DOHH2 (cell line): Measurements from ENCODE around the gene AP3S2.

Source experiments
- H3F3A ChIP-seq: fragments of 200-600 bp; sonication (generic), shearing (Covaris generic); 2 replicates; pipeline ENCODE4 v1.6.0; 2016; ENCODE audit warnings: antibody characterized with exemption, mild to moderate bottlenecking; ENCODE audit not compliant: control insufficient read depth, insufficient read depth
- H3K27ac ChIP-seq: fragments of 200-600 bp; sonication (generic); 2 replicates; pipeline ENCODE4 v1.5.1; 2014; ENCODE audit warnings: low read depth, mild to moderate bottlenecking, low read length, moderate library complexity
- H3K27me3 ChIP-seq: fragments of 200-600 bp; sonication (generic); 2 replicates; pipeline ENCODE4 v1.6.1; 2014; ENCODE audit warnings: mild to moderate bottlenecking, low read length, mixed read lengths; ENCODE audit not compliant: control insufficient read depth
- H3K36me3 ChIP-seq: fragments of 200-600 bp; sonication (generic); 2 replicates; pipeline ENCODE4 v1.6.1; 2014; ENCODE audit warnings: mild to moderate bottlenecking, low read length, moderate library complexity, mixed read lengths; ENCODE audit not compliant: control insufficient read depth
- H3K4me1 ChIP-seq: fragments of 200-600 bp; sonication (generic); 2 replicates; pipeline ENCODE4 v1.6.1; 2014; ENCODE audit warnings: mild to moderate bottlenecking, low read length, mixed read lengths; ENCODE audit not compliant: control insufficient read depth
- H3K4me2 ChIP-seq: fragments of 200-600 bp; sonication (generic); 2 replicates; pipeline ENCODE4 v1.6.0; 2014; ENCODE audit warnings: mild to moderate bottlenecking, low read length, moderate library complexity
- H3K4me3 ChIP-seq: fragments of 200-600 bp; sonication (generic); 2 replicates; pipeline ENCODE4 v1.5.1; 2014; ENCODE audit warnings: mild to moderate bottlenecking, low read length, mixed read lengths
- H3K79me2 ChIP-seq: fragments of 200-600 bp; sonication (generic); 2 replicates; pipeline ENCODE4 v1.6.1; 2014; ENCODE audit warnings: mild to moderate bottlenecking, low read length, mixed read lengths; ENCODE audit not compliant: control insufficient read depth
- H3K9me2 ChIP-seq: fragments of 200-600 bp; sonication (generic); replicated peaks from 2 replicates; pipeline ENCODE4 v1.6.1; 2014; ENCODE audit warnings: mild to moderate bottlenecking, low read length, mixed read lengths; ENCODE audit not compliant: control insufficient read depth
- H3K9me3 ChIP-seq: fragments of 200-600 bp; sonication (generic); 2 replicates; pipeline ENCODE4 v1.6.1; 2014; ENCODE audit warnings: antibody characterized with exemption, low read length, mixed read lengths; ENCODE audit not compliant: control insufficient read depth, insufficient read depth
- H4K20me1 ChIP-seq: fragments of 200-600 bp; sonication (generic); 2 replicates; pipeline ENCODE4 v1.6.0; 2014; ENCODE audit warnings: low read depth, mild to moderate bottlenecking, antibody characterized with exemption, low read length, moderate library complexity; ENCODE audit not compliant: control insufficient read depth, insufficient read depth
- EZH2phosphoT487 ChIP-seq: fragments of 200-600 bp; sonication (generic); IDR thresholded peaks from 2 replicates; pipeline ENCODE4 v1.6.1; 2017; ENCODE audit warnings: borderline replicate concordance, mild to moderate bottlenecking, antibody characterized with exemption, low read length, moderate library complexity, mixed read lengths
- TF ChIP-seq, protein P1 (sequence below): fragments of 200-600 bp; sonication (generic); IDR thresholded peaks from one replicate; pipeline ENCODE4 v1.5.1; 2014; ENCODE audit warnings: antibody characterized with exemption, mild to moderate bottlenecking, low read depth, low read length; ENCODE audit not compliant: poor library complexity, severe bottlenecking

AP3S2 gene

GRCh38 chr15:89820666-89821611, 72.9 kb downstream of the AP3S2 start:
- H3K27me3 ChIP-seq: peaks cover 16% of the 10 kb centered on the region
- H3K4me3 ChIP-seq: no peak overlapping the region
- no peaks in the 10 kb centered on the region for H3K4me1 ChIP-seq

GRCh38 chr15:89818287-89818686, 75.5 kb downstream of the AP3S2 start:
- H3K27ac ChIP-seq: no peak overlapping the region
- H3K79me2 ChIP-seq: no peaks in the 10 kb centered on the region
- H3F3A ChIP-seq: no peaks in the 10 kb centered on the region
- TF ChIP-seq EZH2phosphoT487: no peak
- TF ChIP-seq, protein P1, sequence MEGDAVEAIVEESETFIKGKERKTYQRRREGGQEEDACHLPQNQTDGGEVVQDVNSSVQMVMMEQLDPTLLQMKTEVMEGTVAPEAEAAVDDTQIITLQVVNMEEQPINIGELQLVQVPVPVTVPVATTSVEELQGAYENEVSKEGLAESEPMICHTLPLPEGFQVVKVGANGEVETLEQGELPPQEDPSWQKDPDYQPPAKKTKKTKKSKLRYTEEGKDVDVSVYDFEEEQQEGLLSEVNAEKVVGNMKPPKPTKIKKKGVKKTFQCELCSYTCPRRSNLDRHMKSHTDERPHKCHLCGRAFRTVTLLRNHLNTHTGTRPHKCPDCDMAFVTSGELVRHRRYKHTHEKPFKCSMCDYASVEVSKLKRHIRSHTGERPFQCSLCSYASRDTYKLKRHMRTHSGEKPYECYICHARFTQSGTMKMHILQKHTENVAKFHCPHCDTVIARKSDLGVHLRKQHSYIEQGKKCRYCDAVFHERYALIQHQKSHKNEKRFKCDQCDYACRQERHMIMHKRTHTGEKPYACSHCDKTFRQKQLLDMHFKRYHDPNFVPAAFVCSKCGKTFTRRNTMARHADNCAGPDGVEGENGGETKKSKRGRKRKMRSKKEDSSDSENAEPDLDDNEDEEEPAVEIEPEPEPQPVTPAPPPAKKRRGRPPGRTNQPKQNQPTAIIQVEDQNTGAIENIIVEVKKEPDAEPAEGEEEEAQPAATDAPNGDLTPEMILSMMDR: no peak
- no peaks in the 10 kb centered on the region for H3K9me2 ChIP-seq
- no peaks in the 10 kb centered on the region for H4K20me1 ChIP-seq
- no peak overlapping the region for H3K4me2 ChIP-seq
- H3K27me3 ChIP-seq: peaks cover 24% of the 10 kb centered on the region
- H3K4me1 ChIP-seq: no peaks in the 10 kb centered on the region
- H3K4me3 ChIP-seq: no peak overlapping the region
- no peaks in the 10 kb centered on the region for H3K9me3 ChIP-seq
- no peaks in the 10 kb centered on the region for H3K36me3 ChIP-seq

More at GRCh38 chr15:89820666-89821611, 72.9 kb downstream of the AP3S2 start:
- no peaks in the 10 kb centered on the region for H3K36me3 ChIP-seq
- no peaks in the 10 kb centered on the region for H3K79me2 ChIP-seq
- no peaks in the 10 kb centered on the region for H4K20me1 ChIP-seq
- H3K9me2 ChIP-seq: no peaks in the 10 kb centered on the region
- no peak overlapping the region for H3K27ac ChIP-seq
- H3K9me3 ChIP-seq: no peaks in the 10 kb centered on the region
- TF ChIP-seq, protein P1: no peak
- TF ChIP-seq EZH2phosphoT487: no peak
- H3F3A ChIP-seq: no peaks in the 10 kb centered on the region
- no peak overlapping the region for H3K4me2 ChIP-seq

DNA sequence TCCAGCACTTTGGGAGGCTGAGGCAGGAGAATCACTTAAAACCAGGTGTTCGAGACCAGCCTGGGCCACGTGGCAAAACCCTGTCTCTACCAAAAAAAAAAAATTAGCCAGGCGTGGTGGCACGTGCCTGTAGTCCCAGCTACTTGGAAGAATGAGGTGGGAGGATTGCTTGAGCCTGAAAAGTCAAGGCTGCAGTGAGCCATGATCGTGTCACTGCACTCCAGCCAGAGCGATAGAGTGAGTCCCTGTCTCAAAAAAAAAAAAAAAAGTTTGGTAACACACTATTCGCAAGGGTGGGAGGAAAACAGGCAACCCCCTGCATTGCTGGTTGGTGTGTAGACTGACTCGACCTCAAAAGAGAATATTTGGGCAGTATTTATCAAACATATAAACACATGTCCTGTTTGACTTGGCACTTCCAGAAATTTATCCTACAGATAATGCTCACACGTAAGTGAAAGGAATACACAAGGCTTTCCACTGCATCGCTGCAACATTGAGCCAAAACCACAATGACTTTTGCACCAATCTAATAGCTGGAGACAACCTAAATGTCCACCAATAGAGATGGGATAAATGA, 76.0 kb downstream of the AP3S2 start:
- Histone ChIP-seq H3F3A (no peaks in the 10 kb centered on the region), H3K9me3 (no peaks in the 10 kb centered on the region), H3K4me2 (no peak overlapping the region), H3K79me2 (no peaks in the 10 kb centered on the region), H3K27me3 (peaks cover 24% of the 10 kb centered on the region), H3K27ac (no peak overlapping the region), H3K36me3 (no peaks in the 10 kb centered on the region), H3K4me3 (no peak overlapping the region), H3K9me2 (no peaks in the 10 kb centered on the region), H3K4me1 (no peaks in the 10 kb centered on the region), H4K20me1 (no peaks in the 10 kb centered on the region)
- TF ChIP-seq, protein P1: no peak
- TF ChIP-seq EZH2phosphoT487: no peak
